ENCODE data around the gene TRABD2A. TPM values are rescaled to one million over a fixed set of nuclear protein-coding genes. Genes with fewer than 3 reads are reported as not detected.

TRABD2A gene
- total RNA-seq, 1 experiment from 2014 or later: 4.6 TPM

GRCh38 chr2:84821806-84822205 lies 59.1 kb downstream of the TRABD2A start (continued):
- TF ChIP-seq, protein P1, sequence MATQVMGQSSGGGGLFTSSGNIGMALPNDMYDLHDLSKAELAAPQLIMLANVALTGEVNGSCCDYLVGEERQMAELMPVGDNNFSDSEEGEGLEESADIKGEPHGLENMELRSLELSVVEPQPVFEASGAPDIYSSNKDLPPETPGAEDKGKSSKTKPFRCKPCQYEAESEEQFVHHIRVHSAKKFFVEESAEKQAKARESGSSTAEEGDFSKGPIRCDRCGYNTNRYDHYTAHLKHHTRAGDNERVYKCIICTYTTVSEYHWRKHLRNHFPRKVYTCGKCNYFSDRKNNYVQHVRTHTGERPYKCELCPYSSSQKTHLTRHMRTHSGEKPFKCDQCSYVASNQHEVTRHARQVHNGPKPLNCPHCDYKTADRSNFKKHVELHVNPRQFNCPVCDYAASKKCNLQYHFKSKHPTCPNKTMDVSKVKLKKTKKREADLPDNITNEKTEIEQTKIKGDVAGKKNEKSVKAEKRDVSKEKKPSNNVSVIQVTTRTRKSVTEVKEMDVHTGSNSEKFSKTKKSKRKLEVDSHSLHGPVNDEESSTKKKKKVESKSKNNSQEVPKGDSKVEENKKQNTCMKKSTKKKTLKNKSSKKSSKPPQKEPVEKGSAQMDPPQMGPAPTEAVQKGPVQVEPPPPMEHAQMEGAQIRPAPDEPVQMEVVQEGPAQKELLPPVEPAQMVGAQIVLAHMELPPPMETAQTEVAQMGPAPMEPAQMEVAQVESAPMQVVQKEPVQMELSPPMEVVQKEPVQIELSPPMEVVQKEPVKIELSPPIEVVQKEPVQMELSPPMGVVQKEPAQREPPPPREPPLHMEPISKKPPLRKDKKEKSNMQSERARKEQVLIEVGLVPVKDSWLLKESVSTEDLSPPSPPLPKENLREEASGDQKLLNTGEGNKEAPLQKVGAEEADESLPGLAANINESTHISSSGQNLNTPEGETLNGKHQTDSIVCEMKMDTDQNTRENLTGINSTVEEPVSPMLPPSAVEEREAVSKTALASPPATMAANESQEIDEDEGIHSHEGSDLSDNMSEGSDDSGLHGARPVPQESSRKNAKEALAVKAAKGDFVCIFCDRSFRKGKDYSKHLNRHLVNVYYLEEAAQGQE (IDR thresholded peaks at IDR 0.05; ENCODE audit: low read depth): no peak
- TF ChIP-seq ELF1 (IDR thresholded peaks at IDR 0.05; ENCODE audit: borderline replicate concordance, low read depth): no peak

DNA sequence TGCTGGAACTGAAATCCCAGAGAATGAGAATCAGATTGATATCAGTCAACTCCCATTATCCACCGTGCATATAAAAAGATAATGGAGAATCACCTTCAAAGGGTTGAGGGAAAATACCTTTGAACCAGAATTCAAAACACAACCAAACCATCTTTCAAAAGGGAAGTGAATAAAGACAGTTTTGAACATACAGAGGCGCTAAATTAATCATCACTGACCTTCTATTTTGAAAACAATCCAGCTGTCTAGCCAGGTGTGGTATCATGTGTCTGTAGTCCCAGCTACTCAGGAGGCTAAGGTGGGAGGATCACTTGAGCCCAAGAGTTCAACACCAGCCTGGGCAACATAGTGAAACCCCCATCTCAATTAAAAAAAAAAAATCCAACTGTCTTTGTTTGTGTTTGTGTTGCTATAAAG lies 63.6 kb downstream of the TRABD2A start:
- ChIA-PET POLR2A (no interaction called here), RAD21 (ENCODE audit: low non-redundant PET in 1 of 2, low total read pairs in 2 of 2, uncharacterized antibody in 2 of 2, unreplicated experiment in 2 of 2) (no interaction called here), CTCF (no interaction called here)
- BruUV-seq (replicated peaks): no TSS peak
- H3K36me3 ChIP-seq (ENCODE audit: control insufficient read depth in 1 of 2, insufficient read depth in 2 of 2, low read length in 2 of 2): no peaks in the 10 kb centered on the region
- no peak for TF ChIP-seq ZBTB33 (IDR thresholded peaks at IDR 0.05; ENCODE audit: extremely low read depth, insufficient replicate concordance, low read length)
- TF ChIP-seq ATF3 (IDR thresholded peaks at IDR 0.05): no peak
- no peak for TF ChIP-seq POLR2AphosphoS5 (IDR thresholded peaks at IDR 0.05; ENCODE audit: low read depth, low read length)
- TF ChIP-seq, protein P1 (IDR thresholded peaks at IDR 0.05; ENCODE audit: low read depth): no peak
- no peak for TF ChIP-seq ELF1 (IDR thresholded peaks at IDR 0.05; ENCODE audit: borderline replicate concordance, low read depth)
- no peak for TF ChIP-seq CBX3 (IDR thresholded peaks at IDR 0.05; ENCODE audit: low read depth)
- TF ChIP-seq FOSL1 (IDR thresholded peaks at IDR 0.05; ENCODE audit: low read depth): no peak
- no peak for TF ChIP-seq POLR2A (IDR thresholded peaks at IDR 0.05; ENCODE audit: borderline replicate concordance, extremely low read depth, insufficient read depth, insufficient read length)
- no peak for TF ChIP-seq EZH2phosphoT487 (IDR thresholded peaks at IDR 0.05; ENCODE audit: borderline replicate concordance)
- TF ChIP-seq MAX (IDR thresholded peaks at IDR 0.05): no peak
- no peak for TF ChIP-seq SIN3A (IDR thresholded peaks at IDR 0.05; ENCODE audit: low read depth)
- TF ChIP-seq TCF7L2 (IDR thresholded peaks at IDR 0.05; ENCODE audit: borderline replicate concordance, extremely low read depth, insufficient read depth, insufficient read length): no peak
- TF ChIP-seq JUND (IDR thresholded peaks at IDR 0.05): no peak
- no peak overlapping the region for H3K9ac ChIP-seq (ENCODE audit: low read length)
- DNase-seq (ENCODE audit: low read depth, low spot score) (no peak), ATAC-seq (no peak)
- H3K4me2 ChIP-seq (ENCODE audit: low read length): no peak overlapping the region
- H3K4me1 ChIP-seq (ENCODE audit: control insufficient read depth in 1 of 2, insufficient read depth in 2 of 2, low read length in 2 of 2): no peaks in the 10 kb centered on the region
- no peaks in the 10 kb centered on the region for H3K9me2 ChIP-seq (ENCODE audit: insufficient read depth)
- no peaks in the 10 kb centered on the region for H3K27me3 ChIP-seq (ENCODE audit: insufficient read depth, low read length)
- H3K79me2 ChIP-seq (ENCODE audit: insufficient read depth, low read length): no peaks in the 10 kb centered on the region
- no peaks in the 10 kb centered on the region for H3K9me3 ChIP-seq (ENCODE audit: control insufficient read depth in 1 of 2, insufficient read depth in 1 of 2, low read depth in 1 of 2, low read length in 2 of 2)
- H3K4me3 ChIP-seq (replicated peaks in 1 of 2; ENCODE audit: low read depth in 1 of 2, low read length in 2 of 2): no peak overlapping the region
- intact Hi-C loops (cut with micrococcal nuclease): no loop called here
- H3K27ac ChIP-seq (ENCODE audit: low read depth, low read length): no peak overlapping the region
- H2AFZ ChIP-seq (ENCODE audit: low read depth, low read length, poor library complexity, severe bottlenecking): no peak overlapping the region
- H4K20me1 ChIP-seq (ENCODE audit: insufficient read depth): no peaks in the 10 kb centered on the region
